Activated CD8-positive, alpha-beta memory T cell treated with anti-CD3 and anti-CD28 coated beads for 24 hours (primary cell): ENCODE results near the gene WFDC1.

Source experiments
- DNase-seq: peaks from one replicate; pipeline ENCODE4 v3.0.0-alpha.2; 2020

The WFDC1 gene

DNA sequence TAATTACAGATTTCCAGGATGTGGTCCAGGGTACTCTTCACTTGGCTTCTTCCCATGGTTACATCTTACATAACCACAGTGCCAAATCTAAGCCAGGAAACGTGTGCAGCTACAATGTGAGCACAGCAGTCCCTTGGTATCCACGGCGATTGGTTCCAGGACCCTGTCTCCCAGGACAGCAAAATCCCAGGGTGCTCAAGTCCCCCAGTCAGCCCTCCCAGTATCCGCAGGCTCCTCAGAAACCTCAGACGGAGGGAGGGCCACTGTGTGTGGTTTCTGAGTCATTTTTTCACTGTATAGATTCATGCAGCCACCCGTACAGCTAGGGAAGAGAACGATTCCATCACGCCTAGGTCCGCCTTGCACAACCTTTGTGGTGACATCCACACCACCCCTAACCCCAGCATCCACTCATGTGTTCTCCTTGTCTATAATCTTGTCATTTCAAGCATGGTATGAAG, 62.5 kb downstream of the WFDC1 start:
- DNase-seq, result no peak

DNA sequence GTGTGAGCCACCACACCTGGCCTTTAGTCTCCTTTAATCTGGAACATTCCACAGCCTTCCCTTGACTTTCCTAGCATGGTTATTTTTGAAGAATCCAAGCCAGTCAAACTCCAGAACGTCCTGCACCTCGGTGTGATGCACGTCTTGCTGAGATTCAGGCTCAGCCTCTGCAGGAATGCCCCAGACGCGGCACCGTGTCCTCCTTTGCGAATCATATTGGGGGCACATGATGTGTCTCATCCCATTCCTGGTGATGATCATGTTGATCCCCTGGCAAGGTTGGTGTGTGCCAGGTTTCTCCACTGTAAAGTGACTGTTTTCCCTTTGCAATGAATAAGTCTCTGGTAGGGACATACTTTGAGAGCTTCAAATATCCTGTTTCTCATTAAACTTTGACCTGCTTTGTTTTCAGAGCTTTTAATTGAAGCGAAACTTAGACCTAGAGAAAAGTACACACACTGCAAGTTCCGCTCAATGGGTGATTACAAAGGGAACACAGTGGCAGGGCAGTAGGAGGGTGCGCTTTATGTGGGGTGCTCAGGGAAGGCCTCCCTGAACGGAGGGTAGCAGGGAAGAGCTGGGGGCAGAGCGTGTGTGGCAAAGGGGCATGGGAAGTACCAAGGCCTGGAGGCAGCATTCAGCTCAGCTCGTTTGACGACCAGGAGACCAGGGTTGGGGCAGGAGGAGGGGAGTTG, 64.1 kb downstream of the WFDC1 start:
- DNase-seq, result no peak

DNA sequence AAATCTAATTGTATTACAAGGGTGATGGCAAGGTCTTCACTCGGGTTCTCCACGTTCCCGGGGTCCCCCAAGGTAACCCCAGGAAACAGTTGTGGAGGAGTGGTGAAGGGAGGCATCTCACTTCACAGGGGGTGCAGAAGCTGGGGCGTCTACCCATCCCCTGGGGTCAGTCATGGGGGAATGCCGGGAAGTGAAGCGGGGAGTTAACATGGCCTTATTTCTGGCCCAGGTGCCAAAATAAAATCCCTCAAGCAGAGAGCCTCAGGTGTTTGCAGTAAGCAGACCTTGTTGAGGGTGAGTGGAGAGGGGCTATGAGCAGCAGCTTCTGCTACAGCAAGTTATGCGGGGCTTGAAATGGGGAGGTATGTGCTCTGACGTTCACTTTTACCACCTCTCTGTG, 64.6 kb downstream of the WFDC1 start:
- DNase-seq, result no peak

DNA sequence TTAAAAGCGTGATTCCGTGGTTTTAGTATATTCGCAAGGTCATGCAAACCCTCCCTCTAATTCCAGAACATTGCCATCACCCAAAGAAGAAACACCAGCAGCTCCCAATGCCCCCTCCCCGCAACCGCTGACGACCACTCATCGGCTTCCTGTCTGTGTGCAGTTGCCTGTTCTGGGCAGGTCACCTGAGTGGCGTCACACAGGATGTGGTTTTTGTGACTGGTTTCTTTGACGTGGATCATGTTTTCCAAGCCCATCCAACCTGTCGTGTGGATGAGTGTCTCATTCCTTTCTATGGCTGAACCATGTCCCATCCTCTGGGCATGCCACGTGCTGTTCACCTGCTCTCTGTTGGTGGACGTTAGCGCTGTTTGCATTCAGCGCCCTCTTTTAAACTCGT, 65.5 kb downstream of the WFDC1 start:
- no peak for DNase-seq

DNA sequence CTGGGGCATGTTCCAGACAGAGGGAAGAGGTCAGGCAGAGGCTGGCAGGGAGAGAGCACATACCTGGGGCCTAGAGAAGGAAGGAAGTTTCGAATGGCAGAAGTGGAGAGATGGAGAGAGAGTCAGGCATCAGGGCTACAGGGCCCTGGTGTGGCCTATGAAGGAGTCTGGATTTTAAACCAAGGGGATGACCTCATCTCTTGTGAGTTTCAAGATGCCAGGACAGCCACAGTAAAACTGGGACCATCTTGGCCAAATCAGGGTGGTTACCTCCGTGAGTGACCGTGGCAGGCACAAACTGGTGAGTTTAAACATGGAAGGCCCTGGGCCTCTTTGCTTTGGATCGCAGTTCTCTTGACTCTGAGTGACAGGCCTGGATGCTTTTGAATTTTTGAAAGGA, 66.1 kb downstream of the WFDC1 start:
- no peak for DNase-seq

DNA sequence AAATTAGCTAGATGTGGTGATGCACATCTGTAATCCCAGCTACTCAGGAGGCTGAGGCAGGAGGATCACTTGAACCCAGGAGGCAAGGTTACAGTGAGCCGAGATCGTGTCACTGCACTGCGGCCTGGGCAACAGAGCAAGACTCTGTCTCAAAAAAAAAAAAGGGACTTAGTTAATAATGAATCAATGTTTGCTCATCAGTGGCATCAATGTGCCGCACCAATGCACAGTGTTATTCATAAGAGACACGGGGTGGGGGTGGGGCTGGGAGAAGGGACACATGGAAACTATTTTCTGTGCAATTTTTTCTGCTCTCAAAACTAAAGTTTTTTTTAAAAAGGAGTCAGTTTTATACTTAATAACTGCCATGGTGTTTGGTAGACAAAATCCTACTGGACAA, 66.9 kb downstream of the WFDC1 start:
- DNase-seq, result no peak

DNA sequence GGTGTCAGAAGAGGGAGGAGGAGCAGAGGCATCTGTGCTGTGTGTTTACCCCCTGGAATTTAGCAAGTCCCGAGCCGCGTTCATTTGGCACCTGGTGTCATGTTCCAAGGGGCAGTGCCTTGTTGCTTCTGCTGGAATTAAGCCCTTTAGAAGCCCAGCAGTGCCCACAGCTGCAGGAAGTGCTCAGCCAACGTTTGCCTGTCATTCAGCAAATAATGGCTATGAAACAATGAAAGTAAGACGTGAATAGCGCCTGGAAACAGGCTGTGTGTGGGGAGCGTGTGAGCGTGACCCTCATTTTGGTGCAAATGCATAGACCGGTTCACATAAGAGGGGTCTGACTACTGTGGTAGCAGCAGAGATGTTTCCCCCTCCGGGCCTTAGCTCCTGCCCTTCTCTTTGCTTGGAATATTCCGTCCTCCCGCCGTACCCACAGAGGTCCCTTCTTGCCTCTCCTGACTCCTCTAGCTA, 67.8 kb downstream of the WFDC1 start:
- no peak for DNase-seq

DNA sequence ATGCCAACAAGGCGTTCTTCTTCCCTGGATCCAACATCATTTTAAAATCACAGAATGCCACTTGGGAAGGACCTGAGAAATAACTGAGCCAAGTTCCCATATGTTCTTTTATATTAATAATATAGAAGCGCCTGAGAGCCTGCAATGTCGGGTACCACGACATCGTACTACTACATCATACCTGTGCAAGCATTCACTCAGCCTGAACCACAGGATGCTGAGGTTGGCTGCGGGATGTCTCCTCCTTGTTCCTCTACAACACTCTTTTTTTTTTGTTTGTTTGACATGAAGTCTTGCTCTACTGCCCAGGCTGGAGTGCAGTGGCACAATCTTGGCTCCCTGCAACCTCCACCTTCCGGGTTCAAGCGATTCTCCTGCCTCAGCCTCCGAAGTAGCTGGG, 71.5 kb downstream of the WFDC1 start:
- no peak for DNase-seq

DNA sequence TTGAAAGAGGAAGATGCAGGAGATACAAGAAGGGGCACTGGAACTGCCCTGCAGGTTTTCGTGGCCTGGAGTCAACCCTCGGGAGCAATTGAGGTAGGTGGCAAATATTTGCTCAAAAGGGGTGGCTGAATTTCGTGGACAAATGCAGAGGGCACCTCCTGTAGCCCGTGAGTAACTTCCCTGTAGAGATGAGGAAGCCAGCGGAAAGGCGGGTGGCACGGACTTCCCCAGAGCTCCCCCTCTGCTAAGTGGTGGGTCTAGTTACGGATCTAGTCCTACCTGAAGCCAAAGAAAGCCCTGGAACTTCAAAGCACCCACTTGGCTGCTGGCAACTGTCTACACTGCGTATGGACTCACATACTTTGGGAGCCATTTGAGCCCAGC, 72.6 kb downstream of the WFDC1 start:
- DNase-seq, result no peak

DNA sequence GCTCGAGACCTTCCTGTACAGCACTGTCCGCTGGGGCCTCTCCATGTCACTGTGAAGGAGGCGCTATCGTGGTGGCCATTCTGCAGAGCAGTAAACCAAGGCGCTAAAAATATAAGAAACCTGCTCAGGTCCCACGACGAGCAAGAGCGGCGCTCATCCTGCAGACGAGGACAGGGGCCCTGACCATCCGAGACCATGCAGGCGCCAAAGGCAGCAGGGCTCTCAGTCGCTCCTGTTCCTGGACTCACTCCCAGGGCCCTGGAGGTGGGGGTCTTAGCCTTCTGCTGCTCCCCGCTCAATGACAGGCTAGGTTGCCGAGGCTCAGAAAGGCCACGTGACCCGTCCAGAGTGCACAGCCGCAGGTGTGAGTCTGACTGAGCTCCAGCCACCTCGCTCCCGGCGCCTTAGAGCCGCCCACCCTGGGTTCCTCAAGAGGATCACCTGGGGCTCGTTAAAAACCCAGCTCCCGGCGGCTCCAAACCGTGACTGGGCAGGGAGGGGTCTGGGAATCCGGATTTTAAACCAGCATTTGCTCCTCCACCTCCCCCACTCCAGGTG, 73.2 kb downstream of the WFDC1 start:
- no peak for DNase-seq

DNA sequence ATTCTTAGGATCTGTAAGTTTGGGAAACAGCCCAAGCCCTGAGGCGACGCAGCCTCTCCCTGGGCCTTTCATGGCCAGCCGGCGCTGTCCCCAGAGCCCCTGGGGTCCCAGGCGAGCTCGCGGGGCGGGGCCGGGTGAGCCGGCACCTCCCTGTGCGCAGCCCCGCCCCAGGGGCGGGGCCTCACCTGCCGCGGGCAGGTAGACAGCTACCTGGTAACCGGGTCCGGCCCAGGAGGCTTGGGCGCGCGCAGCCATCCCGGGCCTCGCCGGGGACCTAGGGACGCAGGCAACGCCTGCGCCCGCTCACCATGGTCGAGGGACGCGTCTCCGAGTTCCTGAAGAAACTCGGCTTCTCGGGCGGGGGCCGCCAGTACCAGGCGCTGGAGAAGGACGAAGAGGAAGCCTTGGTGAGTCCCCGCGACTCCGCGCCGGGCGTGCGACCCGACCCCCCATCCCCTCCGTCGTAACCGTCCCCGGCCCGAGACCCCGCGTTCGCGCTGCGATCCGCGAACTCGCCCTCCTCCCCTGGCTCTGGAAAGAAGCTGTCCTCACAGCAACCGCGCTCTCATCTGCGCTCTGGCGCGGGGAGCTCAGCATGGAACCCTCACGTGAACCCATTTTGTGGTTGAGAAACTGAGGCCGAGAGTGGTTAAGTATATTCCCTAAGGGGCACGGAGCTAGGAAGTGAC, 73.8 kb downstream of the WFDC1 start, which contains the start of gene ATP2C2:
Gene ATP2C2, plus strand, starts transcription at position 231 of the 689 bp plus-strand sequence. Its CDS starts 78 bp downstream, at position 309.
- no peak for DNase-seq

DNA sequence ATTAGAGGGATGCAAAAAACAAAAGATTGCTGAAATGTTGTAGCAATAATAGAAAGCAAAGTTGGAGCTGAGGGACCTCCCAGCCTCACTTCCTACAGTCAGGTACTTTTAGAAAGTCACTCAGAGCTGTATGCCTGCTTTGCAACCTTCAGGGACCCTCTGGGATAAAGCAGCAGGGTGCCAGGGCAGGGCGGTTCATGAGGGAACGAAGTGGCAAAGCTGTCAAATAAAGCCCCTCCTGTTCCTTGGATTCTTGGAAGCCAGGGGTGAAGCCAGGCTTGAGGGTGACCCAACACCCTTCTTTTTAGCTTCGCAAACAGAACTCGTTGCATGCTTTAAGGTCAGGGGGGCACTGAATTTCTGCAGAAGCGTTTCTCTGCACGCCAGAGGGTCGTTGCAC, 74.4 kb downstream of the WFDC1 start:
- no peak for DNase-seq

DNA sequence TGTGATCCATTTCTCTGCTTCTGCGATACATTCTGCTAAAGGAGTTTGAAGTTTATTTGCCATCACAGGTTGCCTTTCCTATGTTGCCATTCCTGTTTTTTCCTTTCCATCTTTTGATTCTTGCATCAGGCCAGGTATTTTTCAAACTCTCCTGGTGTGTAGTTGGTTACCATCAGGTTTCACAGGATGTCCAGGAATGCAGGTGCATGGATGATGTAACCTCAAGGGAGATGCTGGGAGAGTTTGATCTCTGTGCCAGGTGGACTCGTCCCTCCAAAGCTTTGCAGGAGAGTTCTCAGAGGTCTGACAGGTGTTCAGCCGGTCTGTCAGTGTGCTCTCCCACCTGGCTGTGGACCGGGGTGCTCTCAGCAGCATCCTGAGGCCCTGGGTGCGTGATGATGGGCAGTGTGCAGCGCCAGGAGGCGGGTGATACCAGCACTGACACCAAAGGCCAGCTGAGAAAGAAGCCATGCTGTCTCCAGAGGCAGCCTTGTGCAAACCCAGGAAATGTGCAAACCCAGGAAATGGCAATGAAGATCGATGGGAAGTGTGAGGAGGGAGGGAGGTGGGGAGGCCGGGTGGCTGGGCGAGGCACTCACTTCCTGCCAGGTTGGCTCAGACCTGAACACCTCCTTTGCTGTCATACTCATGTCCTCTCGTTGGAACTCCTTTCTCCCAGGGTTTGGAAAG, 75.4 kb downstream of the WFDC1 start:
- DNase-seq, result no peak

DNA sequence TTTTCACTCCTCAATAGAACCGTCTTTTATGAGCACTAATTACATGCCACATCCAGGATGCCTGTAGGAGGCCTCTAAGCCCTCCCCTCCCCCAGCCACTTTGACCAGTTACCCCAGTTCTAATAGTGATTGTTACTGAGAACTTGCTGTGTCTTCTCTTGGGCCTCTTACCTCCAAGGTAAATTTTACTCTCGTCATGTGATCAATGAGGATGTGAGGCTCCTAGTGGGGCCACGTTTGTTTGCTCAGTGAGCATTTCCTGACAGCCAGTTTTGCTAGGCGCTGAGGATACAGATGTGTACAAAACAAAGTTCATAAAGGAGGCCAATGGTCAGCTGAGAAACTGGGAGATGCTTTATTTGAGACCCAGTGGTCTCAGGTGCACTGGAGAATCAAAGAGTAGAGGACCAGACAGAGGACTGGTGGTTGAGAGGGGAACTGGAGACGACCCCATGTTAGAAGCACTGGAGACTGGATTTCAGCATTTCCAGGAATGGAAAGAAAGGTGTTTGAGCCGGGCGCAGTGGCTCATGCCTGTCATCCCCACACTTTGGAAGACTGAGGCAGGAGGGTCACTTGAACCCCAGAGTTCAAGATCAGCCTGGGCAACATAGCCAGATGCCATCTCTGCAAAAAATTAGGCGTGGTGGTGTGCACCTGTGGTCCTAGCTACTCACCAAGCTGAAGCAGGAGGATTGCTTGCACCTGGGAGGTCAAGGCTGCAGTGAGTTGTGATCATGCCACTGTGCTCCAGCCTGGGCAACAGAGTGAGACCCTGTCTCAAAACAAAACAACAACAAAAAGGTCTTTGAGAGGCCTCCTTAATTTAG, 76.3 kb downstream of the WFDC1 start:
- no peak for DNase-seq

DNA sequence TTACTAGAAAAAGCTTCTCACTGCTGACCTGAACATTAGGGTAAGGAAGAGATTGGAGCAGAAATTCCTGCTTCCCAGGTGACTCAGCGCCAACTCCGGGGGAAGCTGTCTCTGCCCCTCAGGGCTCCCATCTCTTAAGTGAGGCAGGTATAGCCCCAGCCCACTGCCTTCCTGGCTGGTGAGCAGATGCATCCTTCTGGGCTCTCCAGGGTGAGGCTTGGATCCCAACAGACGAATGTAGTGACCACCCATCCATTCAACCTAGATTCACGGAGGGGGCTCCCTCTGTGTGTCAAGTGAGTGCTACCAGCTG, 76.8 kb downstream of the WFDC1 start:
- DNase-seq, result no peak

DNA sequence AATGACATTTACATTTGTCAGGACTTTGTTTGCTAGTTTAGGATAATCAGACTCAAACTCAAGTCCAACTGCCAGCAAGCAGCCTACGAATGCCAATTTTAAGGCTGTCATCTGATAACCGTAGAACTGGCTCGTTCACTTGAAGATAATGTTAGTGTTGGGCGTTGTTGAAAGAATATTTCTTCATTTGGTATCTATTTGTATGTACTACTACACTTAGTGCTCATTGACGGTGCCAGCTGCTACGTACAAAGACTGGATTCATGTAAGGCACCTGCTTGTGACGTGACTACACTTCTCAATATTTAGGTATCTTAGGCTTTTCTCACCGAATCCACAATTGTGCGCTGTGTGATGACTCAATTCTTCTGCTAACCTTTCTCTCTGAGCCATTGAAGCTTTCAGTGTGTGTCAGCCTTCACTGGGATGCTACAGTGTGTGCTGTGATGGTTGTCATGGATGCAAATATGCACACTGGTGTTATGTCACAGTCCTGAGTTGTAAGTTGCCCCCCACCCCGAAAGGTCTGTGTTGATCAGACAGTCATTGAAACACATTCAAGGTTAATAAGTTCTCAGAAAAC, 79.3 kb downstream of the WFDC1 start:
- DNase-seq, result no peak

DNA sequence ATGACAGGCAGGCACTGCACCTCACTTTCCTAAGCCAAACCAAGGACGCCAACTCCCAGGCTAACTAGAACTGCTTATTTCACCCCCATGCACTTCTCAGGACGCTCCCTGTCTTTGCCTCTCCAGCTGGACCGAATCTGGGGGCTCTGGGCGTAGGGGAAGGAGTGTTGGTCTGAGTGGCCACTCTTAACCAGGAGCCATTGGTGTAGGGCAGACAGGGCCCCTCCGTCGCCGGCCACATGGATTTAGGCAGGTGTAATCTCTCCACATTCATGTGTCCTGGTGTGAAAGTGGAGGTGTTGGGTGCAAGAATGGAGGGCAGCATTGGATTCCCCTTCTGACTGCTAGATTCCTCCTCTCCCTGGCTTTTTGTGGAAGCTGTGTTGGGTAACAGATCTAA, 83.4 kb downstream of the WFDC1 start:
- no peak for DNase-seq

DNA sequence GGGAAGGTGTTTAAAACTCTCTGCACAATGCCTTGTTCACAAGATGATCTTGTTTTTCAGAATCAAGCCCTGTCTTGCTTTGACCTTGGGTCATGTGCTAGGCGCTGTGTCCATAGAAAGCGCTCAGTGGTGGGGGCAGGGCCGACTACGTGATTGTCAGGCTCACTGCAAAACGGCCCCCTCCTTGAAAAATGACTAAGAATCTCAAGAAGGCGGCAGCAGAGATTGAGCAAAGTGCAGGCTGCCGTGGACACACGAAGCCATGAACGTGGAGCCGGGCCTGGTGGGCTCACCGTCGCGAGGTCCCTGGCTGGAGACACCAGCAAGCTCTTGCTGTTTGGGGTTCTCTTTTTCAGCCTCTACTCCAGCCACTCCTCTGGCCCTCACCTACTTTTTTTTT, 83.9 kb downstream of the WFDC1 start:
- DNase-seq, result no peak

DNA sequence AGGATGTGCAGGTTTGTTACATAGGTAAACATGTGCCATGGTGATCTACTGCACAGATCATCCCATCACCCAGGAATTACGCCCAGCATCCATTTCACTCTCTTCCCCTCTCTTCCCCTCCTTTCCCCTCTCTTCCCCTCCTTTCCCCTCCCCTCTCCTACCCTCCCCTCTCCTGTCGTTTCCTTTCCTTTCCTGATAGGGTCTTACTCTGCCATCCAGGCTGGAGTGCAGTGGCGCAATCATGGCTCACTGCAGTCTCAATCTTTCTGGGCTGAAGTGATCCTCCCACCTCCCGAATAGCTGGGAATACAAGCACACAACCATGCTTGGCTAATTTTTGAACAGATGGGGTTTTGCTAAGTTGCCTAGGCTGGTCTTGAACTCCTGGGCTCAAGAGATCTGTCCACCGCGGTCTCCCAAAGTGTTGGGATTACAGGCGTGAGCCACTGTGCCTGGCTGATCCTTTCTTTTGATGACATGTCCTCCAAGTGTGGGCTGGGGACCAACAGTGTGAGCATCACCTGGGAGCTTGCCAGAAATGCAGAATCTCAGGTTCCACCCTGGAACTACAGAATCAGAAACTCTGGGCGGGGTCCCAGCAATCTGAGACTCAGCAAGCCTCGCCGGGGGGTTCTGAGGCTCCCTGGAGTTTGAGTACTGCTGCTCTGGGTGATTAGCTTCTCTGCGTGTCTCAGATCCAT, 84.5 kb downstream of the WFDC1 start:
- no peak for DNase-seq
